ENCODE measurements around the gene CIAO2B. TPM values are rescaled to one million over a fixed set of nuclear protein-coding genes. Genes with fewer than 3 reads are reported as not detected.

Gene CIAO2B
- total and polyA plus RNA-seq, 4 donors = 51.1 to 120 (median 86.2) TPM

DNA sequence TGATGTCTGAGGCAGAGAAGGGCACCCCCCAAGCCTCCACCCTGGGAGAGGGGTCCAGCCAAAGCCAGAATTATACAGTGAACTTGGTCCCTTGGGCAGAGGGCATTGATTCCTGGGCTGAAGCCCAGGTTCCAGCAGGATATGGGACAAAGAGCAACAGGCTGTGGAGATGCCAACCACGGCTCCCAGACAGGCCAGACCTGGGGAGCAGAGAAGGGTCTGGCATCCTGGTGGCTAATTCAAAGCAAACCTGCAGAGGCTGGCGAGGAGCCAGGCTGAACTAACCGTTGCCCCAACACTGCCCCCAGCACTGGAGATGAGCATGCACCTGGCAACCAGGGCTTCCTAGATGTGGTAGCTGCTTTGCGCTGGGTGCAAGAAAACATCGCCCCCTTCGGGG, 29.8 kb upstream of the CIAO2B start:
- 28% methylated on average over 6 of the region's 6 CpGs for WGBS
- peaks cover 18 to 67% (median 50%) of the 10 kb centered on the region in 4 donors for H3K4me1 ChIP-seq (ENCODE audit: control insufficient read depth in 4 of 4, insufficient read depth in 4 of 4, low read length in 3 of 4)
- no peaks in the 10 kb centered on the region for H3K9me3 ChIP-seq (ENCODE audit: control insufficient read depth in 4 of 4, low read length in 3 of 4)
- no peak overlapping the region for H3K4me3 ChIP-seq (ENCODE audit: low read depth in 1 of 3, low read length in 3 of 3)
- H3K27ac ChIP-seq (ENCODE audit: low read depth in 1 of 2, low read length in 2 of 2) = peak overlapping the region; percentile 76
- H3K36me3 ChIP-seq (ENCODE audit: control insufficient read depth in 4 of 4, insufficient read depth in 3 of 4, low read depth in 1 of 4, low read length in 3 of 4) = peaks cover 0 to 2% (median 0%) of the 10 kb centered on the region in 4 donors
- H3K9ac ChIP-seq (ENCODE audit: low read depth in 1 of 2, low read length in 2 of 2) = peak overlapping the region in 1 of 2 donors; percentile 15
- no peak for DNase-seq (ENCODE audit: low spot score)
- H3K27me3 ChIP-seq (ENCODE audit: control insufficient read depth in 4 of 4, insufficient read depth in 4 of 4, low read length in 3 of 4) = no peaks in the 10 kb centered on the region
- no peak for TF ChIP-seq TAF1 (conservative IDR thresholded peaks at IDR 0.05)
- TF ChIP-seq HNF4A (conservative IDR thresholded peaks at IDR 0.05) = peak; percentile 99 to 100
- peak; percentile 87 for TF ChIP-seq REST (IDR thresholded peaks at IDR 0.05)
- TF ChIP-seq HNF4G (IDR thresholded peaks at IDR 0.05) = peak; percentile 99
- peak in 1 of 2 donors; percentile 82 for TF ChIP-seq JUND (IDR thresholded peaks at IDR 0.05)
- peak; percentile 52 for TF ChIP-seq FOXA1 (IDR thresholded peaks at IDR 0.05)
- TF ChIP-seq, protein P1, sequence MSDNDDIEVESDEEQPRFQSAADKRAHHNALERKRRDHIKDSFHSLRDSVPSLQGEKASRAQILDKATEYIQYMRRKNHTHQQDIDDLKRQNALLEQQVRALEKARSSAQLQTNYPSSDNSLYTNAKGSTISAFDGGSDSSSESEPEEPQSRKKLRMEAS (IDR thresholded peaks at IDR 0.05) = peak; percentile 81
- peak; percentile 97 for TF ChIP-seq RXRA (IDR thresholded peaks at IDR 0.05)
- no peak for TF ChIP-seq FOXA2 (IDR thresholded peaks at IDR 0.05)
- TF ChIP-seq YY1 (IDR thresholded peaks at IDR 0.05) = peak; percentile 65
- TF ChIP-seq, protein P2, sequence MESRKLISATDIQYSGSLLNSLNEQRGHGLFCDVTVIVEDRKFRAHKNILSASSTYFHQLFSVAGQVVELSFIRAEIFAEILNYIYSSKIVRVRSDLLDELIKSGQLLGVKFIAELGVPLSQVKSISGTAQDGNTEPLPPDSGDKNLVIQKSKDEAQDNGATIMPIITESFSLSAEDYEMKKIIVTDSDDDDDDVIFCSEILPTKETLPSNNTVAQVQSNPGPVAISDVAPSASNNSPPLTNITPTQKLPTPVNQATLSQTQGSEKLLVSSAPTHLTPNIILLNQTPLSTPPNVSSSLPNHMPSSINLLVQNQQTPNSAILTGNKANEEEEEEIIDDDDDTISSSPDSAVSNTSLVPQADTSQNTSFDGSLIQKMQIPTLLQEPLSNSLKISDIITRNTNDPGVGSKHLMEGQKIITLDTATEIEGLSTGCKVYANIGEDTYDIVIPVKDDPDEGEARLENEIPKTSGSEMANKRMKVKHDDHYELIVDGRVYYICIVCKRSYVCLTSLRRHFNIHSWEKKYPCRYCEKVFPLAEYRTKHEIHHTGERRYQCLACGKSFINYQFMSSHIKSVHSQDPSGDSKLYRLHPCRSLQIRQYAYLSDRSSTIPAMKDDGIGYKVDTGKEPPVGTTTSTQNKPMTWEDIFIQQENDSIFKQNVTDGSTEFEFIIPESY (IDR thresholded peaks at IDR 0.05) = no peak
- TF ChIP-seq CTCF (IDR thresholded peaks at IDR 0.05; ENCODE audit: low read depth, low read length, missing input control) = no peak
- peak; percentile 98 for TF ChIP-seq SP1 (IDR thresholded peaks at IDR 0.05)
- peak in 1 of 2 donors; percentile 37 for TF ChIP-seq GABPA (IDR thresholded peaks at IDR 0.05 in 1 of 2, conservative IDR thresholded peaks at IDR 0.05 in 1 of 2)
- peak; percentile 24 for TF ChIP-seq NR2F2 (IDR thresholded peaks at IDR 0.05)
- peak in 1 of 2 donors; percentile 47 for TF ChIP-seq EGR1 (IDR thresholded peaks at IDR 0.05; ENCODE audit: low read depth in 2 of 2)
- TF ChIP-seq RAD21 (IDR thresholded peaks at IDR 0.05) = peak; percentile 42 to 45
- TF ChIP-seq, protein P3, sequence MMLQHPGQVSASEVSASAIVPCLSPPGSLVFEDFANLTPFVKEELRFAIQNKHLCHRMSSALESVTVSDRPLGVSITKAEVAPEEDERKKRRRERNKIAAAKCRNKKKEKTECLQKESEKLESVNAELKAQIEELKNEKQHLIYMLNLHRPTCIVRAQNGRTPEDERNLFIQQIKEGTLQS (IDR thresholded peaks at IDR 0.05) = no peak

Data from liver (tissue), 9 donors.